ENCODE data around the gene NKPD1.

NKPD1 gene

GRCh38 chr19:45125975-45126493 lies 34.7 kb downstream of the NKPD1 start:
- peak; percentile 37 for DNase-seq (ENCODE audit: low read depth, low spot score)
- TF ChIP-seq CTCF (IDR thresholded peaks at IDR 0.05; ENCODE audit: low read depth, low read length) = peak; percentile 85
- H3K4me3 ChIP-seq (ENCODE audit: low read depth, low read length) = no peak overlapping the region
- in situ Hi-C loops (cut with HindIII; ENCODE audit: low sequenced_read_pairs) = no loop called here

- in situ Hi-C loops (cut with HindIII; ENCODE audit: low sequenced_read_pairs) = no loop called here
- TF ChIP-seq CTCF (IDR thresholded peaks at IDR 0.05; ENCODE audit: low read depth, low read length) = no peak
- H3K4me3 ChIP-seq (ENCODE audit: low read depth, low read length) = no peak overlapping the region
These were observed 35.4 kb downstream of the NKPD1 start for GRCh38 chr19:45125360-45125759.

GRCh38 chr19:45124021-45124420 lies 36.8 kb downstream of the NKPD1 start:
- H3K4me3 ChIP-seq (ENCODE audit: low read depth, low read length) = no peak overlapping the region
- in situ Hi-C loops (cut with HindIII; ENCODE audit: low sequenced_read_pairs) = no loop called here
- no peak for TF ChIP-seq CTCF (IDR thresholded peaks at IDR 0.05; ENCODE audit: low read depth, low read length)
- DNase-seq (ENCODE audit: low read depth, low spot score) = no peak

More at GRCh38 chr19:45125360-45125759, 35.4 kb downstream of the NKPD1 start:
- no peak for DNase-seq (ENCODE audit: low read depth, low spot score)

GRCh38 chr19:45123440-45123850 lies 37.3 kb downstream of the NKPD1 start:
- DNase-seq (ENCODE audit: low read depth, low spot score) = no peak
- TF ChIP-seq CTCF (IDR thresholded peaks at IDR 0.05; ENCODE audit: low read depth, low read length) = no peak
- no peak overlapping the region for H3K4me3 ChIP-seq (ENCODE audit: low read depth, low read length)
- in situ Hi-C loops (cut with HindIII; ENCODE audit: low sequenced_read_pairs) = no loop called here

GRCh38 chr19:45122832-45123231 lies 38.0 kb downstream of the NKPD1 start:
- DNase-seq (ENCODE audit: low read depth, low spot score) = no peak
- in situ Hi-C loops (cut with HindIII; ENCODE audit: low sequenced_read_pairs) = no loop called here
- no peak overlapping the region for H3K4me3 ChIP-seq (ENCODE audit: low read depth, low read length)
- no peak for TF ChIP-seq CTCF (IDR thresholded peaks at IDR 0.05; ENCODE audit: low read depth, low read length)

GRCh38 chr19:45121827-45122345 lies 38.9 kb downstream of the NKPD1 start:
- DNase-seq (ENCODE audit: low read depth, low spot score) = no peak
- H3K4me3 ChIP-seq (ENCODE audit: low read depth, low read length) = no peak overlapping the region
- TF ChIP-seq CTCF (IDR thresholded peaks at IDR 0.05; ENCODE audit: low read depth, low read length) = no peak
- in situ Hi-C loops (cut with HindIII; ENCODE audit: low sequenced_read_pairs) = no loop called here
